Muscle of back (tissue), 11 donors: ENCODE results near the gene RFTN1. TPM values are rescaled to one million over a fixed set of nuclear protein-coding genes. Genes with fewer than 3 reads are reported as not detected.
A peak's percentile ranks its signal among the peaks of the same experiment; 100 is the strongest.

ENCODE experiments used
- DNase-seq, 3 donors: peaks; one replicate each; pipeline versions ENCODE4 v3.0.0 to v3.0.0-alpha.2; 2013
- polyA plus RNA-seq, 10 donors: library from polyadenylated mRNA; unstranded; fragments of 120-200 nt; gene quantifications; one replicate each; pipeline ENCODE4 v1.2.1, GENCODE V29; 2013; ENCODE audit not compliant: insufficient read length in 10 of 10

The RFTN1 gene
- polyA plus RNA-seq, 10 donors = 11.3 to 19.7 (median 16.1) TPM

DNA sequence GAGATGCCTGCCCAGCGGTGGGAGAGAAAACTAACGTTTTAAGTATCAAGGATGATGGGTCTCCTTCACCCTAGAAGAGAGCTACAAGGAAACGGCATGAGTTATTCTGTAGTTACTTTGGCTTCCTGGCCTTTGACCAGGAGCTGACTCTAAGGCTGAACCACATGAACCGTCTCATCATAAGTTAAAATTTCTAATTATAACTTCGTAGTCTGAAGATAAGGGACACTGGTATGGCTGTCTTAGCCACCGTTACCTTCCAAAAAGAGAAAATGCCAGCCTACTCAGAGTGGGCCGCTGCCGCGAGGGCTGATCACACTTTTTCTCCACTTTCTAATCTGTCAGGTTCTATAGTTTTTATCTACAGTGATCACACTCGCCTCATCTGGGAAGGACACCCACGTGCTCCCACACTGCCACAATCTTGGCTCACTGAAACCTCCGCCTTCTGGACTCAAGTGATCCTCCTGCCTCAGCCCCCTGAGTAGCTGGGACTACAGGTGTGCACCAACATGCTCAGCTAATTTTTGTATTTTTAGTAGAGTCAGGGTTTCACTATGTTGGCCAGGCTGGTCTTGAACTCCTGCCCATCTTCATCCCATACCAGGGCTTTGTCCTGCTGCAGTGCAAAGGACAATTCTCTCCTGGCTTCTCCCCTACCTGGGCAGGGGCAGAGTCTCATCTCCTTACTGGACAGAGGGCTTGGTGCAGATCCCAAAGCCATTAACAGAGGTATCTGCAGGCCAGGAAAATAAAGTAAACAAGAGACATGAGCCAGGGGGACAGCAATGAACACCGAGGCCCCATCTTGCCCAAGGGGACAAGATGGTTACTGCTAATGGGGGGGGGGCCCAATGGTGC is 73.4 kb downstream of the RFTN1 start:
- no peak for DNase-seq

DNA sequence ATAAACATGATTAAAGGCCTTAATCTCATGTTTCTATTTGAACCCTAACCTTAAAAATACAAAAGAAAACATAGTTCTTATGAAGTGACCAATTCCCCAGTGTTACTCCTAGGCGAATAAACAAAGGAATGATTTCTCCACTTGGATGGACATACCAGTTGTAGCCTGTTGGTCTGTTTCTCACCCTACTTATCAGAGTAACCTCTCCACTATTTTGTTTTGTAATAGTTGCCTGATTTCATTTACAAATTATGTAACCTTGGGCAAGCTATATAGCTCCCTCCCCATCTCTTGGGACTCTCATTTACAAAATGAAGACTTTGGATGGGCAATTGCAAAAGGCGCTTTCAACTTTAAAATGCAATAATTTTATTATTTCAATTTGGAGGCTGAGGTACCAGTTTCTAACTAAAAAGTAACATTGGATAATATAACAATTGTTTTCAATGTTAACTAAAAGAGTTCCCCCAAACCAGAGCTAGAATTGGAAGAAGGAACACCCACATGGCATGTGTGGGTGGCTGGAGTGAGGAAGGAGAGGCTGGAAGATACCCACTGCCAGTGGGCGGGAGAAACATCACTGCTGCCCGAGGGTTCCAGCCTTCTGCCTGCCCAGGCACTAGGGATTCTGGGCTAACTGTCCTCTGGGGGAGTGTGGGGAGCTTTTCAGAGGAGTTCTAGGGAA is 74.2 kb downstream of the RFTN1 start:
- DNase-seq = no peak

- no peak for DNase-seq
Measured at GRCh38 chr3:16437640-16438039, 75.9 kb downstream of the RFTN1 start.

- DNase-seq = no peak
Measured at GRCh38 chr3:16433701-16434151, 79.8 kb downstream of the RFTN1 start.

- no peak for DNase-seq
Measured at GRCh38 chr3:16432714-16433113, 80.8 kb downstream of the RFTN1 start.

DNA sequence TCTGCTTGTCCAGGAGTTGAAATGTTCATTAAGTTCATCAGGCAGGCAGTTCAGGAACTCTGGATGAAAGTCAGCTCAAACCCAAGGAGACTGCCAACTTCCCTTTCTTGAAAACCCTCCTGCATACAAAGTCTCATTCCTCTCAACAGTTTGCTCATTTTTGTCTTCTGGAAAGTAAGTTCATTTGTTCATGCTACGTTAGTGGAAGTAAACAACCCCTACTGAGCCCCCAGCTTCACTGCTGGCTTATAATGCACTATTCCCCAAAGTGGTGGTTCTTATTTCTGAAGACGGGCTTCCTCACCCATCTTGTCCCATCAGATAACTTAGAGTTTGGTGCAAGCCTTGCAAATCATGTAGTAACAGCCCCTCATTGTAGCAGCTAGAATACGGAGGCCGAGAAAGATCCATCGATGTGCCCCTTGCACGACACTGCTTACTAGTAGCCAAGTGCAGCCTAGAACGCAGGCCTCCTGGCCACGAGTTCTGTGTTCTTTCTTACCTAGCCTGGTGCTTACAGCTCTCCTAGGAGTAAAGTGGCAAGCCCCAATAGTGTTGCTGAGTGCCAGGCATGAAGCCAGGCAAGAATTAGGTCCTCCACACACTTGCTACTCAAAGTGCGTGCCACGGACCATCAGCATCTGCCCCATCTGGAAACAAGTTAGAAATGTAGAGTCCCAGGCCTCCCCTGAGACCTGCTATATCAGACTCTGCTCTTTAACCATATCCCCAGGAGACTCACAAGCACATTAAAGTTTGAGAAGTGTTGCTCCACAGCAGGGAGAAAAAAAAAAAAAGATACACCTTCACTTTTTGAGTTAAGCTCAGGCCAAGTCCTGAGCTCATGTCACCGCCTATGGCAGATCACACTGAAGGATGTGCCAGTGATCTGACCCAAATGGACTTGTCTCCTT is 82.5 kb downstream of the RFTN1 start:
- no peak for DNase-seq

DNA sequence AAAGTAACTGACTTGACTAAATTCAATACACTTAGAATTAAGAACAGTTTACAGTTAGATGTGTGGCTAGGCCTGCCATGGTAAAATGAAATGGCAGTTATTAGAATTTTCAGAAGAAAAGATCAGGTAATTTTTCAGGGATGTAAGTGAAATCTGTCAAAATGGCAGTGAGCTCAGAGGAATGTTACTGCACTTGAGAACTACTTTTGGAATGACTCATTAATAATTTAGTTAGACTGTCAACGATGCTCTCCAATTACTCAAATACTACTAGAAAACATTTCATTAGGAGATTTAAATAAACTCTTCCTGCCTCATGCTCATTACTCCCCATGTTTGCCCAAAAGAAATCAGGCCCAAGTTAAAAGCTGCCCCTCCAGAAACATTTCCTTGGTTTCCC is 84.4 kb downstream of the RFTN1 start:
- no peak for DNase-seq

DNA sequence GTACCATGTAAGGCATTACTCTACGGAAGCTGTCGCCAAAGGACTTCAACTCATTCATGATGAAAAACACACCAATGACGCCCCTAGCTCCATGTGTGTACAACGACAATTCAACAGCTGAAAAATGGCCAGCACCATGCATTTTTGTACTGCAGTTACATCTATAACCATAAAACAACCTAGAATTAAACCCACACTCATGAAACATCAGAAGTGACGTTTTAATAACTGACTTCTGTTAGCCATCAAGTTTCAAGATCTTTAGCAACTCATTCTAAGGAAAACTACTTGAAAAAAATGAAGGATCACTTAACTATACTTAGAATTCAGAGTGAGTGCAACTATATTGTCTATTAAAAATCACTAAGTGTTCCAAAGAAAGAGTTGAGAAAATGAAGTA is 84.9 kb downstream of the RFTN1 start:
- no peak for DNase-seq

DNA sequence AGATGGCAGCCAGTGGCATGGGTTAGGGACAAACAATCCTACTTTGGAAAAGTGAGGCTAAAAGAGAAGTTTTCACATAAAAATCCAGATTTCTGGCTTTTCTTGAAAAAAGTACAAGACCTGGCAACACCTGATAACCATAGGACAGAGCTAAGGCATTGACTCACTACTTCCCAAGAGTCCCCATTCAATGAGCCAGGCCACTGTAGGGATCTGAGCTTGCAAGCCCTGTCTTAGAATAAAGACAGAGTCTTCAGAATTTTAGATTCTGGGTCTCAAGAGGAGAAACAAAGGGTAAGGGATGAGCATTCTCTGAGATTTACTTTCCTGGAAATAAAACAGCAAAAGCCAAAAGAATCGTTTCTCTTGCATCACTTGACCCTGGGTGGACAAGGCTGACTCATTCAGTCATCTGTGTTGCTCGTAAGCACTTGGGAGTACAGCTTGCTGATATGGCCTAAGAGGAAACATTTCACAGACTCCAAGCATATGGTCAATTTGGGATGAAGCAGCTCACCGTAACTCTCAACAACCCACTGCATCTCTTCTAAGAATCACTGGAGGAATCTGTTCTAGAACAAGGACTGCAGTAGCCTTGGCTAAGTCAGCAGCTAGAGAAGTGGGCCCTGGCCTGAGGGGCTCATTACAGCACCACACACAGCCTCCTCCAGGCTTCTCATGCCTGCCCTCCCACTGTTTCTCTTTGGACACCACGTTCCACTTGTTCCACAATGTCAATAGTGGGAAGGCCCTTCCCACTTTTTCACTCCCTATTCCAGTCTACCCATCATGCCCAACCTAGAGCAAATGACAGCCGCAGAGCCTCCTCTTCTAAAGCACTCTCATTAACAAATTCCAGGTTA is 86.2 kb downstream of the RFTN1 start:
- peak in 1 of 3 donors; percentile 31 for DNase-seq

- no peak for DNase-seq
Measured at GRCh38 chr3:16426665-16427064, 86.8 kb downstream of the RFTN1 start.

DNA sequence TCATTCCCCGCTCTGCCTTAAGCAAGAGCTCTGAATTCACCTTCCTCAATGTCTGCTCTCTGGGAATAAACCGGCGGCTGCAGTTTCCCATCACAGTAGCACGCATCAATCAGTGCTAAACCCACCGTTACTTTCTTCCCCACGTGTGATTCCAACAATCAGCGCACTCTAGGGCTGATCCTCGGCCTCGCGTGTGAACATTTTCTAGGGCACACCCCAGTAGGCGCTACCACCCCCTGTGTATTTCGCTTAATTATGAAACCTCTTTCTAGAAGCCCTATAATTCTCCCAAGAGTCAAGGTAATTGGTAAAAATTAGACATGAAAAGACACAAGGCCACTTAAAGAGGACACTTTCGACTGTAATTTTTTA is 87.5 kb downstream of the RFTN1 start:
- no peak for DNase-seq

DNA sequence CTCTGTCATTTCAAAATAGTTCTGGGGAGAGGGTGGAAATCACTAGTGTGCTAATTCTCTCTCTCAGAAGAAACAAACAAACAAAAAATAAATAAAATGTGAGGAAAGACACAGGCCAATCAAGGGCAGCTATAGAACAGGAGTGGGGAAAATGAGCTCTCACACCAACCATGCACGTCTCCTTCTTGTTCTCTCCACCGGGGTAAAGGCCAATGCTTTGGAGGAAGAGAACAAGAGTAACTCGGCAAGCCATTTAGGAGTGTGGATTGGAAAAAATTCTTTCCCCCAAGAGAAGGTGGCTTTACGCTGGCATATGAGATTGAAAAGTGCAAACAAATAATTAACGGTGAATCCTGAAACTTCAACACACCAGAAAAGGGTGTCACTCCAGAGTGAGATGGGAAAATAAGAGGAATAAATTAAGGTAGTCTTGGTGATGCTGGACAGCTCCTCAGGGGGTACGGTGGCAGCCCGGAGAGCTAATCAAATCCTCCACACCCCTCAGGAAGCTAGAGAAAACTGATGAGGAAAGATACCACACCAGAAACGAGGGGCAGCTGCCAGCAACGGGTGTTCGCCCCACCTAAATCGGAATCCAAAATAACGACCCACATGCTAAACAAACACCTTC is 88.0 kb downstream of the RFTN1 start:
- no peak for DNase-seq

- DNase-seq = no peak
Measured at GRCh38 chr3:16423947-16424673, 89.4 kb downstream of the RFTN1 start.

- DNase-seq = no peak
Measured at GRCh38 chr3:16423298-16423697, 90.2 kb downstream of the RFTN1 start.

- DNase-seq = peak in 1 of 3 donors; percentile 23
Measured at GRCh38 chr3:16419640-16420241, 93.8 kb downstream of the RFTN1 start.

DNA sequence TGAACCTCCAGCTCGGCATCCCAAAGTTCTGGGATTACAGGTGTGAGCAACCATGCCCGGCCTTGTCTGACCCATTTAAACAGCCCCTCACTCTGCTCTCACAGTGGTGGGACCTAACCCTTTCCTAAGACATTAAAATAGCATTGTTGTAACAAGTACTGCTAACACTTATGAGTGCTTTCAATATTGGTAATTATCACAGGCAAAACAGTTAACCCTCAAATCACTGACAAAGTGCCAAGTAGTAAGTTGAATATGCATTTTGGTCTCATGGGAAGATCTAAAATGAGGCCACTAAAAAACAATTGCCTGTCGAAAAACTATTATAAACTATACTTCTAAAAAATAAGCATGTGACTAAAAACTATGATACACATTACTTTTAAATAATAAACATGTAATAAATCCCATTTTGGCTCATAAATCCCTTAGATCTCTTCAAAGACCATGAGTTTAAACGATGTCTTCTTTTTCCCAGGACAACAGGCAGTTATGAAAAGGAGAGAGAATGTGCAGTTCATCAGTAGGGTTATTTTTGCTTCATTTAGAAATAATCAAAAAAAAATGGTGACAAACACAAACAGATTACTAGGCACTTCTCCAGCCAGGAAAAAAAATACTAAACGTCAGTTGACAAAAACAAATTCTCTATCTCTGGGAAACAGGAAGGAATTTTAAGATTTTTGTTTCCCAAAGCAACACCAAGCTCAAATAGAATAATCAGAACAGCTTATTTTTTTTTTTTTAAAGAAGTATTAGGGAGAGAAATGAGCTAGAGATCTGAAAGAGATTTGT is 95.4 kb downstream of the RFTN1 start:
- no peak for DNase-seq

DNA sequence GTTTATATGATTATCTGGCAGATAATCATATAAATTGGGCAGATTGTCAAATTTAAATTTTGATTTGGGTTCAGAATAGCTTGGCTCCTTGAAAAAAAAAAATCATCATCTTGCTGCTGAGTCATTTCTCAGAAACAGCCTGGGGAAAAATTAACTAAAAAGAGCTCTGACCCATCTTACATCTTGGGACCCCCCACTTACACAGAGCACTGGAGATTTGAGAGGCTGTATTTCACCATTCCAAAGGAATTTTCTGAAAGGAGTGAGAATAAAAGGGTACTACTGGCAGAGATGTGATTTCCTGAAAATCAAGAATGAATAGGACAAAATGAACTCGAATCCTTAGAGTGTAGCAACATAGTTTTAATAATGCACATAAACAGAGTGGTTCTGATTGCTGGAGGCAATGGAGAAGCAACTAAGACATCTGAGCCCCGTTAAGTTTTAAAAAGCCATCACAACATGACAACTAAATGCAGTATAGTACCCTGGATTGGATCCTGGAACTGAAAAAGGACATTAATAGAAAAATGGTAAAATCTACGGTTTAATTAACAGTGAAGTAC is 97.5 kb downstream of the RFTN1 start:
- DNase-seq = no peak

GRCh38 chr3:16413321-16413720 is 100.2 kb downstream of the RFTN1 start:
- no peak for DNase-seq
